ENCODE measurements around the gene TREX2. TPM values are rescaled to one million over a fixed set of nuclear protein-coding genes. Genes with fewer than 3 reads are reported as not detected.

Gene TREX2
- total and polyA plus RNA-seq, 2 of the 4 experiments (the other 2 are of a cell fraction) = 0.36 to 0.84 TPM

GRCh38 chrX:153441296-153441695 lies 4.6 kb downstream of the TREX2 start:
- H3K9me1 ChIP-seq (ENCODE audit: insufficient read depth, low read length) = no peaks in the 10 kb centered on the region
- H3K18ac ChIP-seq (ENCODE audit: low read depth, low read length) = no peak overlapping the region
- no peak overlapping the region for H3K4me3 ChIP-seq (ENCODE audit: insufficient read depth, low read depth, low read length)
- H2BK15ac ChIP-seq (ENCODE audit: low read depth, low read length) = no peak overlapping the region
- no peak for TF ChIP-seq USF2 (IDR thresholded peaks at IDR 0.05; ENCODE audit: low read depth, low read length)
- TF ChIP-seq FOS (IDR thresholded peaks at IDR 0.05; ENCODE audit: low read depth, low read length) = no peak
- TF ChIP-seq BHLHE40 (IDR thresholded peaks at IDR 0.05; ENCODE audit: low read depth, low read length) = no peak
- no peak for TF ChIP-seq CHD1 (IDR thresholded peaks at IDR 0.05; ENCODE audit: low read depth, low read length)
- TF ChIP-seq RCOR1 (IDR thresholded peaks at IDR 0.05; ENCODE audit: insufficient replicate concordance, low read length) = no peak
- TF ChIP-seq CEBPB (IDR thresholded peaks at IDR 0.05; ENCODE audit: low read depth, low read length) = no peak
- TF ChIP-seq RAD21 (IDR thresholded peaks at IDR 0.05; ENCODE audit: low read length) = no peak
- no peak for TF ChIP-seq POLR2A (IDR thresholded peaks at IDR 0.05; ENCODE audit: low read depth, low read length)
- TF ChIP-seq CTCF (conservative IDR thresholded peaks at IDR 0.05; ENCODE audit: low read depth, low read length) = no peak
- TF ChIP-seq SMC3 (IDR thresholded peaks at IDR 0.05; ENCODE audit: low read depth, low read length) = no peak
- H2AFZ ChIP-seq (replicated peaks; ENCODE audit: low read length, poor library complexity) = no peak overlapping the region
- H3K56ac ChIP-seq (ENCODE audit: extremely low read depth, insufficient read depth, low read length) = no peak overlapping the region
- no peak overlapping the region for H3K4ac ChIP-seq (ENCODE audit: low read depth, low read length)
- H3K27me3 ChIP-seq (ENCODE audit: control insufficient read depth, insufficient read depth, low read length) = peaks cover 6% of the 10 kb centered on the region
- no peak overlapping the region for H2AK5ac ChIP-seq (ENCODE audit: low read depth, low read length)
- H3K4me1 ChIP-seq (ENCODE audit: control insufficient read depth, insufficient read depth, low read length) = no peaks in the 10 kb centered on the region
- intact Hi-C loops (cut with micrococcal nuclease) (no loop called here), dilution Hi-C loops (cut with HindIII; ENCODE audit: low sequenced_read_pairs, unreplicated experiment) (no loop called here), in situ Hi-C loops (cut with MboI; ENCODE audit: low sequenced_read_pairs) (no loop called here)
- no peaks in the 10 kb centered on the region for H4K20me1 ChIP-seq (ENCODE audit: insufficient read depth, low read length)
- ATAC-seq (ENCODE audit: low read depth) (no peak), DNase-seq (no peak)
- no peak overlapping the region for H2AK9ac ChIP-seq (replicated peaks; ENCODE audit: low read depth, low read length, poor library complexity)
- no peak overlapping the region for H3K14ac ChIP-seq (replicated peaks; ENCODE audit: low read depth, low read length)
- H3K9me3 ChIP-seq (ENCODE audit: control insufficient read depth, insufficient read depth, low read length) = peaks cover 6% of the 10 kb centered on the region
- no peaks in the 10 kb centered on the region for H3K79me1 ChIP-seq (ENCODE audit: low read depth in 1 of 2, low read length in 2 of 2)
- no peak overlapping the region for H4K5ac ChIP-seq (ENCODE audit: low read depth, low read length)
- no peak overlapping the region for H4K91ac ChIP-seq (ENCODE audit: insufficient read depth, low read depth, low read length)
- BruUV-seq (replicated peaks) = no TSS peak
- no peak overlapping the region for H3K4me2 ChIP-seq (ENCODE audit: low read depth, low read length)
- no peak overlapping the region for H4K8ac ChIP-seq (ENCODE audit: low read depth in 2 of 2, low read length in 2 of 2)
- H3K27ac ChIP-seq (ENCODE audit: insufficient read depth, low read length) = no peak overlapping the region
- H3K9ac ChIP-seq (ENCODE audit: low read depth, low read length) = no peak overlapping the region
- H2BK120ac ChIP-seq (ENCODE audit: low read depth, low read length) = no peak overlapping the region
- ChIA-PET POLR2A (ENCODE audit: unreplicated experiment) (no interaction called here), CTCF (no interaction called here)
- no peak overlapping the region for H3K23ac ChIP-seq (ENCODE audit: low read depth, low read length)
- no CpG with 5 or more reads among the region's 7 CpGs for WGBS, 2 experiments (ENCODE audit: extremely low coverage in 2 of 2, insufficient read length in 1 of 2)
- no peak overlapping the region for H2BK20ac ChIP-seq (ENCODE audit: low read depth, low read length)
- no peaks in the 10 kb centered on the region for H3K36me3 ChIP-seq (ENCODE audit: control insufficient read depth, insufficient read depth, low read length)
- H2BK5ac ChIP-seq (ENCODE audit: low read depth, low read length, poor library complexity, severe bottlenecking) = no peak overlapping the region

Measured in IMR-90 (cell line).